Endothelial cell of umbilical vein (primary cell): ENCODE data around the gene IQGAP1. TPM values are rescaled to one million over a fixed set of nuclear protein-coding genes. Genes with fewer than 3 reads are reported as not detected.

Source experiments
- BruUV-seq: library from RNA; stranded (reverse); fragments of 400-500 nt; replicated peaks from 2 replicates; lab custom pipeline; 2021; lab: Mats Ljungman, UMichigan
- CTCF ChIA-PET: fragments of 300-600, 350-600 bp; sonication (Branson Sonifier 250); formaldehyde crosslinking; loops from one replicate; lab custom pipeline; 2021; ENCODE audit warnings: antibody characterized with exemption, inconsistent platforms; lab: Charles Lee
- POLR2A ChIA-PET: fragments of 300-600, 350-600 bp; sonication (Branson Sonifier 250); formaldehyde crosslinking; loops from one replicate; lab custom pipeline; 2021; ENCODE audit warnings: antibody characterized with exemption, inconsistent platforms; lab: Charles Lee
- DNase-seq: peaks from one replicate; pipeline ENCODE4 v3.0.0-alpha.2; 2011; ENCODE audit warnings: low read depth, low spot score
- FAIRE-seq: peaks from 2 replicates; lab custom pipeline; 2011; peaks lifted over from hg19 to GRCh38; lab: Jason Lieb, UNC
- H2AFZ ChIP-seq: 2 replicates; pipeline ENCODE4 v1.6.0; 2012; ENCODE audit warnings: low read depth, low read length, control low read depth, inconsistent platforms
- H3K27ac ChIP-seq: 2 replicates; pipeline ENCODE4 v1.5.1; 2011; ENCODE audit warnings: low read depth, mild to moderate bottlenecking, control low read depth, low read length, moderate library complexity; ENCODE audit not compliant: insufficient read depth
- H3K27me3 ChIP-seq, 2 experiments: 2 replicates each; pipeline versions ENCODE4 v1.6.0 to v1.6.1; 2011; ENCODE audit warnings: low read length in 2 of 2, mixed read lengths in 1 of 2; ENCODE audit not compliant: control insufficient read depth in 2 of 2, insufficient read depth in 2 of 2
- H3K36me3 ChIP-seq, 2 experiments: 2 replicates in 1 of 2; 3 replicates in 1 of 2; pipeline ENCODE4 v1.5.1; 2011; ENCODE audit warnings: low read length in 2 of 2, mild to moderate bottlenecking in 1 of 2, moderate library complexity in 1 of 2; ENCODE audit not compliant: control insufficient read depth in 2 of 2, insufficient read depth in 2 of 2; ENCODE audit errors: extremely low read depth in 1 of 2
- H3K4me1 ChIP-seq: 3 replicates; pipeline ENCODE4 v1.5.1; 2011; ENCODE audit warnings: mild to moderate bottlenecking, low read length; ENCODE audit not compliant: control insufficient read depth, insufficient read depth; ENCODE audit errors: extremely low read depth
- H3K4me2 ChIP-seq: 2 replicates; pipeline ENCODE4 v1.6.1; 2011; ENCODE audit warnings: low read length, control low read depth, mixed read lengths; ENCODE audit not compliant: insufficient read depth
- H3K4me3 ChIP-seq, 3 experiments: fragments of 200-600 bp in 1 of 3; sonication (generic), shearing (Covaris generic) in 1 of 3; replicated peaks in 1 of 3; 2 replicates each; pipeline ENCODE4 v1.5.1; 2011 to 2016; ENCODE audit warnings: control low read depth in 3 of 3, low read length in 3 of 3, mild to moderate bottlenecking in 2 of 3, inconsistent platforms in 1 of 3, low read depth in 1 of 3, moderate library complexity in 1 of 3; ENCODE audit not compliant: insufficient read depth in 1 of 3
- H3K79me2 ChIP-seq: 2 replicates; pipeline ENCODE4 v1.6.0; 2012; ENCODE audit warnings: low read length, inconsistent platforms; ENCODE audit not compliant: control insufficient read depth, insufficient read depth
- H3K9ac ChIP-seq: replicated peaks from 2 replicates; pipeline ENCODE3; 2011; ENCODE audit warnings: low read length, control low read depth; ENCODE audit not compliant: insufficient read depth; ENCODE audit errors: extremely low read depth
- H3K9me1 ChIP-seq: replicated peaks from 3 replicates; pipeline ENCODE4 v1.6.0; 2011; ENCODE audit warnings: mild to moderate bottlenecking, low read length; ENCODE audit not compliant: control insufficient read depth, insufficient read depth; ENCODE audit errors: extremely low read depth
- H3K9me3 ChIP-seq: replicated peaks from 2 replicates; pipeline ENCODE4 v1.5.1; 2012; ENCODE audit warnings: low read length, inconsistent platforms; ENCODE audit not compliant: control insufficient read depth, insufficient read depth
- H4K20me1 ChIP-seq: replicated peaks from 2 replicates; pipeline ENCODE3; 2011; ENCODE audit warnings: mild to moderate bottlenecking, low read length; ENCODE audit not compliant: control insufficient read depth, insufficient read depth; ENCODE audit errors: extremely low read depth
- CTCF ChIP-seq, 2 donors: IDR thresholded peaks; 1 replicate in 1 of 2; 2 replicates in 1 of 2; pipeline ENCODE4 v1.5.1; 2011; ENCODE audit warnings: low read length in 2 of 2, mild to moderate bottlenecking in 2 of 2, moderate library complexity in 2 of 2, control low read depth in 1 of 2, inconsistent platforms in 1 of 2, low read depth in 1 of 2; ENCODE audit not compliant: insufficient read depth in 1 of 2; ENCODE audit errors: extremely low read depth in 1 of 2
- EZH2 ChIP-seq: IDR thresholded peaks from 2 replicates; pipeline ENCODE4 v1.6.1; 2012; ENCODE audit warnings: borderline replicate concordance, low read depth, mild to moderate bottlenecking, moderate library complexity, low read length, inconsistent platforms; ENCODE audit not compliant: severe bottlenecking
- FOS ChIP-seq: IDR thresholded peaks from 2 replicates; pipeline ENCODE4 v1.6.1; 2011; ENCODE audit warnings: mild to moderate bottlenecking, low read length, moderate library complexity, borderline replicate concordance; ENCODE audit not compliant: insufficient read depth
- GATA2 ChIP-seq: IDR thresholded peaks from 2 replicates; pipeline ENCODE4 v1.7.0; 2011; ENCODE audit warnings: low read depth, mild to moderate bottlenecking, moderate library complexity, mixed read lengths, low read length; ENCODE audit not compliant: insufficient read length, insufficient read depth
- JUN ChIP-seq: IDR thresholded peaks from 2 replicates; pipeline ENCODE4 v1.6.1; 2011; ENCODE audit warnings: borderline replicate concordance, low read depth; ENCODE audit not compliant: insufficient read length, insufficient read depth
- MYC ChIP-seq: IDR thresholded peaks from one replicate; pipeline ENCODE4 v1.6.1; 2011; ENCODE audit warnings: mild to moderate bottlenecking, low read depth, low read length
- POLR2A ChIP-seq: IDR thresholded peaks from 2 replicates; pipeline ENCODE4 v1.6.1; 2012; ENCODE audit warnings: low read depth, mild to moderate bottlenecking, control low read depth, low read length
- POLR2AphosphoS5 ChIP-seq: IDR thresholded peaks from 2 replicates; pipeline ENCODE4 v1.6.1; 2012; ENCODE audit warnings: low read depth, mild to moderate bottlenecking, control low read depth, low read length, moderate library complexity; ENCODE audit not compliant: insufficient read depth
- dilution Hi-C: fragments of 300-500 bp; cut with MboI; formaldehyde crosslinking; loops from one replicate; pipeline ENCODE4 v1.15.0; 2019; ENCODE audit warnings: low sequenced_read_pairs; ENCODE audit not compliant: extremely low pct_ligation_motif_present
- intact Hi-C: fragments of 100-400 bp; cut with micrococcal nuclease; formaldehyde crosslinking; loops from one replicate; pipeline ENCODE4 v1.10.0; 2022
- polyA plus RNA-seq, 4 experiments: library from polyadenylated mRNA; depleted of rRNA in 3 of 4; stranded (reverse) in 3 of 4; unstranded in 1 of 4; fragments of >200 nt; gene quantifications; 2 replicates each; pipeline versions ENCODE4 v1.2.1 to v1.2.3, GENCODE V29; 2011 to 2012; ENCODE audit warnings: missing spikeins in 1 of 4
- total RNA-seq: library from RNA; stranded (reverse); gene quantifications from 2 replicates; pipeline ENCODE4 v1.2.3, GENCODE V29; 2021
- TF ChIP-seq, protein P1 (sequence below): IDR thresholded peaks from 2 replicates; pipeline ENCODE4 v1.6.1; 2011; ENCODE audit not compliant: insufficient read depth, insufficient read length

Gene IQGAP1
- total and polyA plus RNA-seq, 2 donors (not counting 3 experiments of a cell fraction or from before 2014, with no cell fraction given) = 82.2 to 258 TPM

- TF ChIP-seq GATA2 (no peak), JUN (no peak), FOS (no peak), MYC (no peak), POLR2AphosphoS5 (no peak), EZH2 (no peak), POLR2A (no peak), CTCF (IDR thresholded peaks at IDR 0.05; ENCODE audit: extremely low read depth in 1 of 2, insufficient read depth in 1 of 2, low read depth in 1 of 2, low read length in 2 of 2) (no peak)
- TF ChIP-seq, protein P1, sequence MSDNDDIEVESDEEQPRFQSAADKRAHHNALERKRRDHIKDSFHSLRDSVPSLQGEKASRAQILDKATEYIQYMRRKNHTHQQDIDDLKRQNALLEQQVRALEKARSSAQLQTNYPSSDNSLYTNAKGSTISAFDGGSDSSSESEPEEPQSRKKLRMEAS = no peak
- no peak for FAIRE-seq
- Histone ChIP-seq H3K79me2 (peaks cover 6% of the 10 kb centered on the region), H3K4me3 (no peak overlapping the region), H3K36me3 (peaks cover 7 to 17% of the 10 kb centered on the region in 2 experiments), H3K27ac (no peak overlapping the region), H4K20me1 (no peaks in the 10 kb centered on the region), H3K9me3 (no peaks in the 10 kb centered on the region), H3K4me1 (peaks cover 32% of the 10 kb centered on the region), H3K27me3 (no peaks in the 10 kb centered on the region), H3K9me1 (no peaks in the 10 kb centered on the region), H2AFZ (no peak overlapping the region), H3K9ac (no peak overlapping the region), H3K4me2 (no peak overlapping the region)
- dilution Hi-C loops = no loop called here
- CTCF ChIA-PET = interaction anchor here (0.9 to 3.0 kb wide), 3 partner anchors 9 to 138 kb away, joined by 3 to 17 read pairs (median 13); no protein-coding TSS in a partner anchor
- BruUV-seq = no TSS peak
- POLR2A ChIA-PET = no interaction called here
- no peak for DNase-seq
- intact Hi-C loops = no loop called here
Observed at GRCh38 chr15:90458061-90458460, 70.0 kb downstream of the IQGAP1 start.
